H9 (cell line): Measurements from ENCODE around the gene NFAM1. TPM values are rescaled to one million over a fixed set of nuclear protein-coding genes. Genes with fewer than 3 reads are reported as not detected.

ENCODE experiments used
- DNase-seq: peaks from one replicate; pipeline ENCODE4 v3.0.0-alpha.2; 2017
- H2AFZ ChIP-seq: one replicate; pipeline ENCODE4 v1.6.1; 2013; ENCODE audit warnings: mild to moderate bottlenecking, low read length, control low read depth, moderate library complexity
- H2AK5ac ChIP-seq: 2 replicates; pipeline ENCODE4 v1.6.1; 2013; ENCODE audit warnings: low read length, control low read depth, mixed read lengths; ENCODE audit not compliant: insufficient read length
- H2BK120ac ChIP-seq: one replicate; pipeline ENCODE4 v1.6.1; 2013; ENCODE audit warnings: low read depth, mild to moderate bottlenecking, low read length, control low read depth, inconsistent platforms; ENCODE audit not compliant: poor library complexity, severe bottlenecking
- H2BK12ac ChIP-seq: 2 replicates; pipeline ENCODE4 v1.6.1; 2013; ENCODE audit warnings: low read length, control low read depth, mixed read lengths, low read depth; ENCODE audit not compliant: insufficient read length
- H2BK15ac ChIP-seq: 2 replicates; pipeline ENCODE4 v1.6.1; 2013; ENCODE audit warnings: low read depth, low read length, control low read depth
- H2BK20ac ChIP-seq: one replicate; pipeline ENCODE4 v1.6.1; 2013; ENCODE audit warnings: low read depth, mild to moderate bottlenecking, low read length, control low read depth, inconsistent platforms; ENCODE audit not compliant: poor library complexity, severe bottlenecking
- H2BK5ac ChIP-seq: 2 replicates; pipeline ENCODE4 v1.6.1; 2013; ENCODE audit warnings: low read length, control low read depth, mixed read lengths; ENCODE audit not compliant: insufficient read length
- H3K14ac ChIP-seq: 2 replicates; pipeline ENCODE4 v1.6.1; 2013; ENCODE audit warnings: low read length, control low read depth; ENCODE audit not compliant: insufficient read depth
- H3K18ac ChIP-seq: 2 replicates; pipeline ENCODE4 v1.6.1; 2013; ENCODE audit warnings: low read depth, mild to moderate bottlenecking, mixed read lengths, low read length, control low read depth; ENCODE audit not compliant: insufficient read length
- H3K23ac ChIP-seq: 2 replicates; pipeline ENCODE4 v1.6.1; 2013; ENCODE audit warnings: low read length, control low read depth, mixed read lengths, low read depth; ENCODE audit not compliant: insufficient read length
- H3K23me2 ChIP-seq: 2 replicates; pipeline ENCODE4 v1.6.1; 2013; ENCODE audit warnings: low read depth, mild to moderate bottlenecking, mixed read lengths, low read length, control low read depth; ENCODE audit not compliant: insufficient read length, poor library complexity, severe bottlenecking
- H3K27ac ChIP-seq: 2 replicates; pipeline ENCODE4 v1.5.1; 2013; ENCODE audit warnings: low read length, control low read depth, mixed read lengths, low read depth; ENCODE audit not compliant: insufficient read length
- H3K27me3 ChIP-seq: 2 replicates; pipeline ENCODE4 v1.6.1; 2013; ENCODE audit warnings: low read length, control low read depth, inconsistent platforms; ENCODE audit not compliant: insufficient read depth
- H3K4ac ChIP-seq: 2 replicates; pipeline ENCODE4 v1.6.1; 2013; ENCODE audit warnings: low read depth, mild to moderate bottlenecking, control low read depth, inconsistent platforms, low read length, moderate library complexity
- H3K4me1 ChIP-seq: 2 replicates; pipeline ENCODE4 v1.6.1; 2013; ENCODE audit warnings: low read length, control low read depth, inconsistent platforms; ENCODE audit not compliant: insufficient read depth
- H3K4me2 ChIP-seq: 2 replicates; pipeline ENCODE4 v1.6.1; 2013; ENCODE audit warnings: low read length, control low read depth, mixed read lengths; ENCODE audit not compliant: insufficient read length, insufficient read depth
- H3K56ac ChIP-seq: 2 replicates; pipeline ENCODE4 v1.6.1; 2013; ENCODE audit warnings: low read depth, mild to moderate bottlenecking, mixed read lengths, low read length, control low read depth; ENCODE audit not compliant: insufficient read length
- H3K79me1 ChIP-seq: 2 replicates; pipeline ENCODE4 v1.6.1; 2013; ENCODE audit warnings: low read depth, mild to moderate bottlenecking, moderate library complexity, low read length, control low read depth, inconsistent platforms; ENCODE audit not compliant: insufficient read depth, poor library complexity, severe bottlenecking
- H3K79me2 ChIP-seq: 2 replicates; pipeline ENCODE4 v1.6.1; 2013; ENCODE audit warnings: low read length, control low read depth, inconsistent platforms; ENCODE audit not compliant: insufficient read depth
- H3K9ac ChIP-seq: 2 replicates; pipeline ENCODE4 v1.6.1; 2013; ENCODE audit warnings: low read length, control low read depth, mixed read lengths; ENCODE audit not compliant: insufficient read length; ENCODE audit errors: extremely low read depth
- H3K9me3 ChIP-seq: one replicate; pipeline ENCODE4 v1.6.1; 2013; ENCODE audit warnings: low read depth, low read length, inconsistent platforms; ENCODE audit not compliant: control insufficient read depth
- H3T11ph ChIP-seq: one replicate; pipeline ENCODE4 v1.6.1; 2013; ENCODE audit warnings: mild to moderate bottlenecking, low read length, control low read depth, inconsistent platforms
- H4K20me1 ChIP-seq: one replicate; pipeline ENCODE4 v1.6.1; 2013; ENCODE audit not compliant: control insufficient read depth, insufficient read length, insufficient read depth
- H4K5ac ChIP-seq: 2 replicates; pipeline ENCODE4 v1.6.1; 2013; ENCODE audit warnings: low read depth, mild to moderate bottlenecking, mixed read lengths, low read length, control low read depth; ENCODE audit not compliant: insufficient read length
- H4K8ac ChIP-seq: replicated peaks from 2 replicates; pipeline ENCODE4 v1.6.1; 2013; ENCODE audit warnings: low read length, control low read depth, mixed read lengths, low read depth; ENCODE audit not compliant: insufficient read length
- H4K91ac ChIP-seq: 2 replicates; pipeline ENCODE4 v1.6.1; 2013; ENCODE audit warnings: low read depth, mild to moderate bottlenecking, moderate library complexity, mixed read lengths, low read length, control low read depth; ENCODE audit not compliant: insufficient read length
- H3K27ac Mint-ChIP-seq, 3 experiments: 2 replicates in 2 of 3; 3 replicates in 1 of 3; pipeline ENCODE4 v1.8.0; 2020 to 2021; ENCODE audit warnings: mixed read lengths in 3 of 3, mild to moderate bottlenecking in 1 of 3, moderate library complexity in 1 of 3
- H3K27me3 Mint-ChIP-seq: 2 replicates; pipeline ENCODE4 v1.8.0; 2021; ENCODE audit warnings: low read depth, mild to moderate bottlenecking, moderate library complexity, mixed read lengths
- H3K36me3 Mint-ChIP-seq, 3 experiments: 2 replicates in 2 of 3; 3 replicates in 1 of 3; pipeline ENCODE4 v1.8.0; 2020 to 2021; ENCODE audit warnings: low read depth in 3 of 3, mixed read lengths in 3 of 3; ENCODE audit not compliant: insufficient read depth in 1 of 3
- H3K4me1 Mint-ChIP-seq, 2 experiments: 2 replicates each; pipeline ENCODE4 v1.8.0; 2020; ENCODE audit warnings: mixed read lengths in 2 of 2
- H3K4me3 Mint-ChIP-seq, 2 experiments: 2 replicates in 1 of 2; 3 replicates in 1 of 2; pipeline ENCODE4 v1.8.0; 2020 to 2021; ENCODE audit warnings: mild to moderate bottlenecking in 2 of 2, mixed read lengths in 2 of 2, moderate library complexity in 1 of 2
- H3K9me3 Mint-ChIP-seq, 2 experiments: 2 replicates in 1 of 2; 3 replicates in 1 of 2; pipeline ENCODE4 v1.8.0; 2020; ENCODE audit warnings: mild to moderate bottlenecking in 2 of 2, mixed read lengths in 2 of 2, moderate library complexity in 1 of 2
- WGBS: extraction: QIAGEN DNeasy Blood & Tissue Kit; methylation state at CpG from one replicate; pipeline ENCODE4 v1.1.7; 2013; ENCODE audit warnings: missing lambda C conversion rate, low lambda C conversion rate, mixed read lengths; ENCODE audit not compliant: insufficient read length; ENCODE audit errors: extremely low coverage; 5-methylcytosine and 5-hydroxymethylcytosine counted together
- total RNA-seq: library from RNA; stranded (reverse); gene quantifications from 2 replicates; pipeline ENCODE4 v1.2.1, GENCODE V29; 2021
- TF ChIP-seq, protein P1 (sequence below): fragments of 200-600 bp; sonication (generic); conservative IDR thresholded peaks from 3 replicates; pipeline ENCODE4 v1.8.0; 2021; ENCODE audit warnings: antibody characterized with exemption, mild to moderate bottlenecking

The NFAM1 gene
- total RNA-seq, 1 experiment from 2014 or later, result 0.68 TPM

DNA sequence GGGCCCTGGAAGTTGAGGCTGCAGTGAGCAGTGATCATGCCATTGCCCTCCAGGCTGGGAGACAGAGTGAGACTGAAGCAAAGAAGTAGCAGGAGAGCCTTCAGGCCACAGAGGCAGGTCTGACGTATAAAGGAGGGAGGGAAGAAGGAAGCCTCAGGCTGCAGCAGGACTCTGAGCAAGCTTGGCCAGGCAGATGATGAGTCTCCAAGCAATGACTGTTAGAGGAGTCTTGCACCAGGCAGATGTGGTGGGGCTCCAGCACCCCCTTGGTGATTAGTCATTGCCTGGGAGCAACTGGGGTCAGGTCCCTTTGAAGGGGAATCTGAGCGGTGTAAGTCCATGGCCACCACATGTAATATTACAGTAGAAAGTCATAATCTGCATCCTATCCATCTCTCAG lies 36.6 kb upstream of the NFAM1 start:
- no CpG with 5 or more reads among the region's 2 CpGs for WGBS
- TF ChIP-seq, protein P1, sequence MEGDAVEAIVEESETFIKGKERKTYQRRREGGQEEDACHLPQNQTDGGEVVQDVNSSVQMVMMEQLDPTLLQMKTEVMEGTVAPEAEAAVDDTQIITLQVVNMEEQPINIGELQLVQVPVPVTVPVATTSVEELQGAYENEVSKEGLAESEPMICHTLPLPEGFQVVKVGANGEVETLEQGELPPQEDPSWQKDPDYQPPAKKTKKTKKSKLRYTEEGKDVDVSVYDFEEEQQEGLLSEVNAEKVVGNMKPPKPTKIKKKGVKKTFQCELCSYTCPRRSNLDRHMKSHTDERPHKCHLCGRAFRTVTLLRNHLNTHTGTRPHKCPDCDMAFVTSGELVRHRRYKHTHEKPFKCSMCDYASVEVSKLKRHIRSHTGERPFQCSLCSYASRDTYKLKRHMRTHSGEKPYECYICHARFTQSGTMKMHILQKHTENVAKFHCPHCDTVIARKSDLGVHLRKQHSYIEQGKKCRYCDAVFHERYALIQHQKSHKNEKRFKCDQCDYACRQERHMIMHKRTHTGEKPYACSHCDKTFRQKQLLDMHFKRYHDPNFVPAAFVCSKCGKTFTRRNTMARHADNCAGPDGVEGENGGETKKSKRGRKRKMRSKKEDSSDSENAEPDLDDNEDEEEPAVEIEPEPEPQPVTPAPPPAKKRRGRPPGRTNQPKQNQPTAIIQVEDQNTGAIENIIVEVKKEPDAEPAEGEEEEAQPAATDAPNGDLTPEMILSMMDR, result no peak
- H2BK20ac ChIP-seq, result no peak overlapping the region
- no peak overlapping the region for H4K8ac ChIP-seq
- H3K14ac ChIP-seq, result no peak overlapping the region
- no peak overlapping the region for H2BK12ac ChIP-seq
- no peak overlapping the region for H3K4ac ChIP-seq
- H3K79me1 ChIP-seq, result no peaks in the 10 kb centered on the region
- H3K79me2 ChIP-seq, result no peaks in the 10 kb centered on the region
- no peak overlapping the region for H3K9ac ChIP-seq
- H3K27ac Mint-ChIP-seq, result no peak overlapping the region
- no peaks in the 10 kb centered on the region for H3K9me3 Mint-ChIP-seq
- DNase-seq, result no peak
- no peak overlapping the region for H2AK5ac ChIP-seq
- H3K23ac ChIP-seq, result no peak overlapping the region
- H3K9me3 ChIP-seq, result no peaks in the 10 kb centered on the region
- no peaks in the 10 kb centered on the region for H3K27me3 ChIP-seq
- no peak overlapping the region for H2BK120ac ChIP-seq
- no peak overlapping the region for H2BK5ac ChIP-seq
- no peaks in the 10 kb centered on the region for H3K36me3 Mint-ChIP-seq
- peaks cover 27% of the 10 kb centered on the region for H3K27me3 Mint-ChIP-seq
- no peak overlapping the region for H3K56ac ChIP-seq
- H3K23me2 ChIP-seq, result no peaks in the 10 kb centered on the region
- no peak overlapping the region for H3K18ac ChIP-seq
- peaks cover 4 to 11% of the 10 kb centered on the region in 2 experiments; a peak in 3 of 4 replicates for H3K4me1 Mint-ChIP-seq
- H2AFZ ChIP-seq, result no peak overlapping the region
- H4K91ac ChIP-seq, result no peak overlapping the region
- H3K27ac ChIP-seq, result no peak overlapping the region
- no peak overlapping the region for H2BK15ac ChIP-seq
- no peaks in the 10 kb centered on the region for H3K4me1 ChIP-seq
- no peak overlapping the region for H3T11ph ChIP-seq
- no peak overlapping the region for H3K4me3 Mint-ChIP-seq
- H3K4me2 ChIP-seq, result no peak overlapping the region
- H4K5ac ChIP-seq, result no peak overlapping the region
- H4K20me1 ChIP-seq, result no peaks in the 10 kb centered on the region
